OCI-LY7 (cell line): ENCODE measurements around the gene KRI1. TPM values are rescaled to one million over a fixed set of nuclear protein-coding genes. Genes with fewer than 3 reads are reported as not detected.

Source experiments
- BruUV-seq: library from RNA; stranded (reverse); fragments of 400-500 nt; replicated peaks from 2 replicates; lab custom pipeline; 2021; lab: Mats Ljungman, UMichigan
- CTCF ChIA-PET: fragments of 300-600 bp; sonication (Branson Sonifier 250); formaldehyde crosslinking; loops from one replicate; lab custom pipeline; 2022; ENCODE audit warnings: antibody characterized with exemption; ENCODE audit not compliant: unreplicated experiment; lab: Charles Lee
- POLR2A ChIA-PET: fragments of 300-600 bp; sonication (Branson Sonifier 250); formaldehyde crosslinking; loops from one replicate; lab custom pipeline; 2022; ENCODE audit warnings: antibody characterized with exemption; lab: Charles Lee
- DNase-seq: peaks from one replicate; pipeline ENCODE4 v3.0.0-alpha.2; 2015; ENCODE audit warnings: low spot score
- H2AFZ ChIP-seq: fragments of 200-600 bp; sonication (generic), shearing (Covaris generic); 2 replicates; pipeline ENCODE4 v1.6.1; 2014; ENCODE audit warnings: mild to moderate bottlenecking, antibody characterized with exemption, low read length, moderate library complexity
- H3K27ac ChIP-seq: fragments of 200-600 bp; sonication (generic); 2 replicates; pipeline ENCODE4 v1.5.1; 2014; ENCODE audit warnings: mixed run types, low read depth, mild to moderate bottlenecking, moderate library complexity, low read length, inconsistent platforms; ENCODE audit not compliant: poor library complexity, severe bottlenecking
- H3K36me3 ChIP-seq: fragments of 200-600 bp; sonication (generic); 2 replicates; pipeline ENCODE4 v1.6.1; 2014; ENCODE audit warnings: mild to moderate bottlenecking, antibody characterized with exemption, low read length, moderate library complexity, mixed read lengths; ENCODE audit not compliant: insufficient read depth
- H3K4me1 ChIP-seq: fragments of 200-600 bp; sonication (generic); 2 replicates; pipeline ENCODE4 v1.5.1; 2014; ENCODE audit warnings: mild to moderate bottlenecking, low read length; ENCODE audit not compliant: insufficient read depth, poor library complexity, severe bottlenecking
- H3K4me2 ChIP-seq: fragments of 200-600 bp; sonication (generic); 2 replicates; pipeline ENCODE4 v1.6.1; 2014; ENCODE audit warnings: mild to moderate bottlenecking, low read length
- H3K4me3 ChIP-seq: fragments of 200-600 bp; sonication (generic); 2 replicates; pipeline ENCODE4 v1.5.1; 2014; ENCODE audit warnings: mild to moderate bottlenecking, low read depth, low read length; ENCODE audit not compliant: poor library complexity, severe bottlenecking
- H3K79me2 ChIP-seq: fragments of 200-600 bp; sonication (generic); 2 replicates; pipeline ENCODE4 v1.6.1; 2016; ENCODE audit warnings: low read depth, mild to moderate bottlenecking, low read length, moderate library complexity, mixed read lengths; ENCODE audit not compliant: insufficient read depth
- H3K9me2 ChIP-seq: fragments of 200-600 bp; sonication (generic); 2 replicates; pipeline ENCODE4 v1.6.1; 2016; ENCODE audit warnings: mild to moderate bottlenecking, low read length, mixed read lengths; ENCODE audit not compliant: insufficient read depth
- H3K9me3 ChIP-seq: fragments of 200-600 bp; sonication (generic); 2 replicates; pipeline ENCODE4 v1.6.1; 2014; ENCODE audit warnings: mild to moderate bottlenecking, mixed run types, low read length, mixed read lengths
- H4K20me1 ChIP-seq: fragments of 200-600 bp; sonication (generic); 2 replicates; pipeline ENCODE4 v1.6.1; 2014; ENCODE audit warnings: mild to moderate bottlenecking, antibody characterized with exemption, low read length, moderate library complexity, mixed read lengths; ENCODE audit not compliant: insufficient read depth
- EZH2phosphoT487 ChIP-seq: fragments of 200-600 bp; sonication (generic); IDR thresholded peaks from 2 replicates; pipeline ENCODE4 v1.6.1; 2018; ENCODE audit warnings: low read depth, borderline replicate concordance, mild to moderate bottlenecking, mixed run types, antibody characterized with exemption, low read length, moderate library complexity, mixed read lengths
- intact Hi-C: fragments of 100-400 bp; cut with micrococcal nuclease; formaldehyde crosslinking; loops from one replicate; pipeline ENCODE4 v1.10.0; 2022; ENCODE audit not compliant: unreplicated experiment
- total RNA-seq, 2 experiments: library from RNA; depleted of rRNA in 1 of 2; stranded (reverse); fragments of >200 nt in 1 of 2; shearing (Covaris generic) in 1 of 2; gene quantifications; 2 replicates each; pipeline ENCODE4 v1.2.3, GENCODE V29; 2014 to 2022
- TF ChIP-seq, protein P1 (sequence below): fragments of 200-600 bp; sonication (generic); conservative IDR thresholded peaks from 2 replicates; pipeline ENCODE4 v1.5.1; 2014; ENCODE audit warnings: mild to moderate bottlenecking, antibody characterized with exemption, low read length, moderate library complexity, mixed read lengths

The KRI1 gene
- total RNA-seq, 2 experiments from 2014 or later, result 53.6 to 58.4 TPM

DNA sequence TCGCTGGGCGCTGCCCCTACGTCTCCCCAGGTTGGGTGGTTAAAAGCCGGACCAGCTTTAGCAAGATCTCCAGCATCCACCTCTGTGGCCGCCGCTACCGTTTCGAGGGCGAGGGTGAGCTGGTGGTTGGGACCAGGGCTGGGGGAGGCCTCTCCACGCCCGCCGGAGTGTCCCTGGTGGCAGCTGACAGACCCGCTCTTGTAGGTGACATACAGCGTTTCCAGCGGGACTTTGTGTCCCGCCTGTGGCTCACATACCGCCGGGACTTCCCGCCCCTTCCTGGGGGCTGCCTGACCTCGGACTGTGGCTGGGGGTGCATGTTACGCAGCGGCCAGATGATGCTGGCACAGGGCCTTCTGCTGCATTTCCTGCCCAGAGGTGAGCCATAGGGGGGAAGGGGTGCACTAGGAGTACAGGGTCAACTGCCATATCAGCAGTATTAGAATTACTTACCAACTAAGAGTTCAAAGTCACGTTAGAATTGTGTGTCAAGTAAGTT lies 21.0 kb downstream of the KRI1 start:
- Histone ChIP-seq H3K4me3 (peak overlapping the region; percentile 96), H2AFZ (no peak overlapping the region), H3K36me3 (peaks cover 24% of the 10 kb centered on the region), H3K9me2 (no peaks in the 10 kb centered on the region), H3K79me2 (peaks cover 12% of the 10 kb centered on the region; the same call in 1 of the 2 replicates), H4K20me1 (no peaks in the 10 kb centered on the region), H3K4me2 (peak overlapping the region; percentile 86), H3K4me1 (peaks cover 17% of the 10 kb centered on the region), H3K9me3 (no peaks in the 10 kb centered on the region), H3K27ac (peak overlapping the region; percentile 35)
- CTCF ChIA-PET, result no interaction called here
- peak; percentile 30 for DNase-seq
- POLR2A ChIA-PET, result no interaction called here
- BruUV-seq, result no TSS peak
- intact Hi-C loops, result no loop called here
- no peak for TF ChIP-seq EZH2phosphoT487
- TF ChIP-seq, protein P1, sequence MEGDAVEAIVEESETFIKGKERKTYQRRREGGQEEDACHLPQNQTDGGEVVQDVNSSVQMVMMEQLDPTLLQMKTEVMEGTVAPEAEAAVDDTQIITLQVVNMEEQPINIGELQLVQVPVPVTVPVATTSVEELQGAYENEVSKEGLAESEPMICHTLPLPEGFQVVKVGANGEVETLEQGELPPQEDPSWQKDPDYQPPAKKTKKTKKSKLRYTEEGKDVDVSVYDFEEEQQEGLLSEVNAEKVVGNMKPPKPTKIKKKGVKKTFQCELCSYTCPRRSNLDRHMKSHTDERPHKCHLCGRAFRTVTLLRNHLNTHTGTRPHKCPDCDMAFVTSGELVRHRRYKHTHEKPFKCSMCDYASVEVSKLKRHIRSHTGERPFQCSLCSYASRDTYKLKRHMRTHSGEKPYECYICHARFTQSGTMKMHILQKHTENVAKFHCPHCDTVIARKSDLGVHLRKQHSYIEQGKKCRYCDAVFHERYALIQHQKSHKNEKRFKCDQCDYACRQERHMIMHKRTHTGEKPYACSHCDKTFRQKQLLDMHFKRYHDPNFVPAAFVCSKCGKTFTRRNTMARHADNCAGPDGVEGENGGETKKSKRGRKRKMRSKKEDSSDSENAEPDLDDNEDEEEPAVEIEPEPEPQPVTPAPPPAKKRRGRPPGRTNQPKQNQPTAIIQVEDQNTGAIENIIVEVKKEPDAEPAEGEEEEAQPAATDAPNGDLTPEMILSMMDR, result no peak

DNA sequence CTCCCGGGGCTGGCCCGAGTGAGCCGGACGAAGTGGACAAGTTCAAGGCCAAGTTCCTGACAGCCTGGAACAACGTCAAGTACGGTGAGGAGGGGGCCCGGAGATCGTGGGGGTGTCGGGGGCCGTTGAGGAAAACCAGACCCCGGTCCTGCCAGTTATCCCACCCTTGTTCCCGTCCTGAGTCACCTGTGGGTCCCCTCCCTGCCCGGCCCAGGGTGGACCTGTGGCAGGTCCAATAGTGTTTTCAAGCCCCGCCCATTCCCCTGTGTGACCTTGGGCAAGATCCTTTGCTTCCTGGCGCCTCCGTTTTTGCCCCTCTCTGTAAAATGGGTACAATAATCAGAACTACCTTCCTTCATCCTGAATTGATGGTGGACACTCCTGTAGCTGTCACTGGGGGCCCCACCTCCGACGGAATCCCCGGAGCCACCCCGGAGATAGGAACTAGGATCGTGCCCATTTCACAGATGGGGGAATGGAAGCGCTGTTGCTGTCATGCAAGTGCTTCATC lies 21.5 kb downstream of the KRI1 start:
- TSS peak; percentile 71 for BruUV-seq
- peak overlapping the region; percentile 66 for H2AFZ ChIP-seq
- no peak for TF ChIP-seq EZH2phosphoT487
- TF ChIP-seq, protein P1, result no peak
- peaks cover 12% of the 10 kb centered on the region; the same call in 1 of the 2 replicates for H3K79me2 ChIP-seq
- H3K36me3 ChIP-seq, result peaks cover 20% of the 10 kb centered on the region
- ChIA-PET CTCF (no interaction called here), POLR2A (no interaction called here)
- peaks cover 17% of the 10 kb centered on the region for H3K4me1 ChIP-seq
- peak overlapping the region; percentile 35 for H3K27ac ChIP-seq
- DNase-seq, result peak; percentile 37
- peak overlapping the region; percentile 96 for H3K4me3 ChIP-seq
- H3K4me2 ChIP-seq, result peak overlapping the region; percentile 86
- no peaks in the 10 kb centered on the region for H3K9me2 ChIP-seq
- no peaks in the 10 kb centered on the region for H3K9me3 ChIP-seq
- H4K20me1 ChIP-seq, result no peaks in the 10 kb centered on the region
- intact Hi-C loops, result no loop called here
